NK-92 treated with Interleukin-12 subunit alpha and Interleukin-12 subunit beta, amount 100 ng/mL, for 24 hours (cell line): Measurements from ENCODE around the gene DHRSX.
"Not testable (repeated sequence)": the region's sequence is repeated elsewhere in the genome, so short reads cannot be mapped to it uniquely, and the experiment has no call there.

Experiments used
- DNase-seq: peaks from one replicate; lab custom pipeline; 2025; lab: John Stamatoyannopoulos, UW

DHRSX gene

GRCh38 chrX:2314831-2315365, 185.9 kb downstream of the DHRSX start:
- DNase-seq: no peak

- DNase-seq: no peak
Measured at GRCh38 chrX:2313864-2314640, 186.7 kb downstream of the DHRSX start.

GRCh38 chrX:2312061-2312591, 188.7 kb downstream of the DHRSX start:
- DNase-seq: not testable (repeated sequence)

- no peak for DNase-seq
Measured at GRCh38 chrX:2311501-2311900, 189.3 kb downstream of the DHRSX start.

- no peak for DNase-seq
Measured at GRCh38 chrX:2301901-2302300, 198.9 kb downstream of the DHRSX start.

GRCh38 chrX:2299871-2300270, 200.9 kb downstream of the DHRSX start:
- no peak for DNase-seq

- DNase-seq: no peak
Measured at GRCh38 chrX:2286731-2287130, 214.0 kb downstream of the DHRSX start.

- no peak for DNase-seq
Measured at GRCh38 chrX:2284601-2285000, 216.2 kb downstream of the DHRSX start.

- no peak for DNase-seq
Measured at GRCh38 chrX:2284133-2284532, 216.6 kb downstream of the DHRSX start.

GRCh38 chrX:2283111-2283859, 217.5 kb downstream of the DHRSX start:
- DNase-seq: no peak

- DNase-seq: no peak
Measured at GRCh38 chrX:2282490-2283090, 218.2 kb downstream of the DHRSX start.

GRCh38 chrX:2272337-2272736, 228.4 kb downstream of the DHRSX start:
- no peak for DNase-seq

- DNase-seq: not testable (repeated sequence)
Measured at GRCh38 chrX:2271595-2271994, 229.2 kb downstream of the DHRSX start.

GRCh38 chrX:2270783-2271182, 230.0 kb downstream of the DHRSX start:
- not testable (repeated sequence) for DNase-seq

GRCh38 chrX:2267890-2268289, 232.9 kb downstream of the DHRSX start:
- no peak for DNase-seq

GRCh38 chrX:2266445-2267349, 234.1 kb downstream of the DHRSX start:
- DNase-seq: no peak

GRCh38 chrX:2265658-2266444, 234.9 kb downstream of the DHRSX start:
- DNase-seq: not testable (repeated sequence)

- DNase-seq: no peak
Measured at GRCh38 chrX:2264179-2265030, 236.4 kb downstream of the DHRSX start.

- no peak for DNase-seq
Measured at GRCh38 chrX:2263203-2263602, 237.6 kb downstream of the DHRSX start.

GRCh38 chrX:2262668-2263055, 238.1 kb downstream of the DHRSX start:
- no peak for DNase-seq
